Activated T-cell treated with anti-CD3 and anti-CD28 coated beads, Interleukin-2, amount 50 U/mL, for 4 hours (primary cell): ENCODE measurements around the gene FOXP1. TPM values are rescaled to one million over a fixed set of nuclear protein-coding genes. Genes with fewer than 3 reads are reported as not detected.
A peak's percentile ranks its signal among the peaks of the same experiment; 100 is the strongest.

Experiments used
- ATAC-seq, 2 donors: fragments of 200-7000 bp; cut with Tn5 transposase; one replicate each; pipeline ENCODE4 v1.10.0; 2021
- DNase-seq: peaks from one replicate; pipeline ENCODE4 v3.0.0-alpha.2; 2020
- H3K27me3 Mint-ChIP-seq: one replicate; pipeline ENCODE4 v1.8.0; 2021; ENCODE audit warnings: low read depth, mixed read lengths
- H3K36me3 Mint-ChIP-seq: one replicate; pipeline ENCODE4 v1.8.0; 2022; ENCODE audit warnings: mixed read lengths; ENCODE audit not compliant: insufficient read depth
- H3K4me1 Mint-ChIP-seq: one replicate; pipeline ENCODE4 v1.8.0; 2021; ENCODE audit warnings: low read depth, mixed read lengths
- H3K4me3 Mint-ChIP-seq: one replicate; pipeline ENCODE4 v1.8.0; 2021; ENCODE audit warnings: mild to moderate bottlenecking, moderate library complexity, mixed read lengths
- H3K9me3 Mint-ChIP-seq: one replicate; pipeline ENCODE4 v1.8.0; 2021; ENCODE audit warnings: mixed read lengths
- total RNA-seq, 3 donors: library from RNA; stranded (reverse); gene quantifications; one replicate each; pipeline ENCODE4 v1.2.1, GENCODE V29; 2021

Gene FOXP1
- total RNA-seq, 3 donors from 2014 or later, result 251 to 263 (median 256) TPM

DNA sequence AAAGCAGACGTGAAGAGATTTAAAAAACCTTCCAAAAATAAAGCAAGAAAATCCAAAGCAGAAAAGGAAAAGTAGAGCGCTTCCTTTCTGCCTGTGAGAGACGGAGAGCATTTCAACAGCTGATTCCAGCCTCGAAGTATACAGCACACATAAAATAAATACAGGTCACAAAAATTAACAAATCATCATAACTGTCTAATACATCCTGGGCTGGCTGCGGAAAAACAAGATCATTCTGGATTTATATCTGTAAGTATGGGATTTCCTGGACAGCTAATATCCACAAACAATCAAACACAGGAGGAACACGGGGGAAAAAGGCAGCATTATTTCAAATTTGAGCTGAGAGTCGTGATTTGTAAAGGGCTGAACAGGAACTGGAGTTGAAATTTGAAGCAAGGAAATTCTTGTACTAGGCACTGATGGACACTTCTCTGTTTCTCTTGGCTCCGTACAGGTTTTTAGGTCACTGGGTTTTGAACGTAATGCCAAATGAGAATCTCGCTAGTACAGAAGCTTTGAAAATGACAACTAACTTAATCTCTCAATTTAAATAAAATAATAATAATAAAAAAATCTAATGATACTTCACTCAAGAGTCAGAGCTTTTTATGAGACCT lies 577.7 kb downstream of the FOXP1 start:
- no peak for DNase-seq

DNA sequence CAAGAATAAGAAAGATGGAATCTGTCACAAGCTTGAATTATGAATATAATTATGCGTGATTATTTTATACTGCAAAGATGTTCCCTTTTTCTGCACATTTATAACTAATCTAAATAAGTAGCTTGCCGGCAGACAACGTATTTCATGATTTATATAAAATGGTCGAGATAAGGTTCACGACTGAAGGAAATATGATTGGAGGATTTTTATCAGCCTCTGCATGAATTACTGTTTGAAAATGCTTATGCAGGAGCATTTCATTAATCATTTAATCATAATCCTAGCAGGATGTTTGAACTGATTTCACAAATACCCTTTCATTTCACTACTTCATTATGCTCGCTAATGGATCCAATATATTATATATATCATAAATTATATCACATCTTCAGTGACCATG lies 580.0 kb downstream of the FOXP1 start:
- ATAC-seq (no peak), DNase-seq (no peak)
- Mint-ChIP-seq H3K36me3 (peaks cover 42% of the 10 kb centered on the region), H3K9me3 (no peaks in the 10 kb centered on the region), H3K4me1 (peaks cover 58% of the 10 kb centered on the region), H3K4me3 (no peak overlapping the region), H3K27me3 (no peaks in the 10 kb centered on the region)

More for the DNA sequence above, 577.7 kb downstream of the FOXP1 start:
- Mint-ChIP-seq H3K36me3 (peaks cover 33% of the 10 kb centered on the region), H3K9me3 (no peaks in the 10 kb centered on the region), H3K27me3 (no peaks in the 10 kb centered on the region), H3K4me1 (peaks cover 72% of the 10 kb centered on the region), H3K4me3 (no peak overlapping the region)
- no peak for ATAC-seq

DNA sequence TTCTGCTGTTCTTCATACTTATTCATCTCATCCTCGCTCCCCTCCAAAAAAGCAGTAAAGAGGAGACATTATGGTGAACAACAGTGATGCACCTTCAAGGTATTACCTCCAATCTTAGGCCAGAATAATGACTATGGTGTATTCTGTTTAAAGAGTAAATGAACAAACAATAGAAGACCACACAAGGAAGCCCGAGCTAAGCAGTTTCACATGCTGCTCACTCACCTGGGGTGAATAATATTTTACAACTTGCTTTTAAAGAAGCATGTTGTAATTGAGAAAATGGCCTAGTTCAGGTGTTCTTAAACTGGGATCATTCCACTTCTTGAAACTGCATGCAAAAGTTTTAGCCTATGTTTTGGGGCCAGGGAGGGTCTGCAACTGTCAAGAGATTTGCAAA lies 581.2 kb downstream of the FOXP1 start:
- Mint-ChIP-seq H3K9me3 (no peaks in the 10 kb centered on the region), H3K27me3 (no peaks in the 10 kb centered on the region), H3K4me3 (no peak overlapping the region), H3K36me3 (peaks cover 44% of the 10 kb centered on the region), H3K4me1 (peaks cover 47% of the 10 kb centered on the region)
- ATAC-seq, result no peak
- DNase-seq, result no peak

DNA sequence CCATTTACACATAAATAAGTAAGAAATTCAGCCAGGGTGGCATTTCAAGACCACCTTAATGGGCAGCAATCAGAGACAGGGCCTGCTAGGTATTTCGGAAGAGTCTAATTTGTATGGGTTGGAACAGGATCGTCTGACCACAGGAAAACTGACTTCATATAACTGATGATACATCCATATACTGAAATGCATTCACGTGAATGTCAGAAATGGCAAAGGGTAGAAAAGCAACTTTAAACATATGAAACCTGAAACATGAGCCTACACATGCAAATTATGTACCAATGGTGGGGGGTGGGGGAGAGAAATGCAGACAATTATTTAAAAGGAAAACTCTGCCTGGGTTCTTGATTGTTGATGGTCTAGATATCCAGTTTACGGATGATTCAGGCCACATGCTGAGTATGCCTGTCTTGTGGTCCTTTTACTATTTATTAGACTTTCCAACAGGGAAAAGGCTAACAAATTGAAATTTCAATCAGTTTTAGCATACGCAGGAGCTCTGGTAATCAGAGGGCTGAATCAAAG lies 582.2 kb downstream of the FOXP1 start:
- Mint-ChIP-seq H3K36me3 (peaks cover 52% of the 10 kb centered on the region), H3K9me3 (no peaks in the 10 kb centered on the region), H3K4me1 (peaks cover 39% of the 10 kb centered on the region), H3K27me3 (no peaks in the 10 kb centered on the region), H3K4me3 (no peak overlapping the region)
- DNase-seq (no peak), ATAC-seq (peak; percentile 38 to 47)

DNA sequence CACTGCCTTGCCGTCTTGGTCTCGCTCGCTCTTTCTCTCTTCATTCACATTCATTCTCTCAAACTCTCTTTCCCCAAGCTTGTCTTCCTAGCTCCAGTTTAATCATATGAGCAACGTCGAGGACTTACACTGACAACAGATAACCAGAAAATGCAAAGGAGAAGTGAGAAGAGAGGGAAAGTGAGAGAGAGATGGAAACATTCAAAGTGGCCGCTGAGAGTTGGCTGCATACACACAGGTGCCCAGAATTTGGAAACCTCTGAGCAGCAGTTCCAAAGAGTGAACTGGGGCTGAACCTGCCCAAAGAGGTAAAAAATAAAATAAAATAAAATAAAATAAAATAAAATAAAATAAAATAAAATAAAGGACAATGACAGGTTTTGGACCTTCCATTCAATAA lies 583.0 kb downstream of the FOXP1 start:
- Mint-ChIP-seq H3K4me1 (peaks cover 35% of the 10 kb centered on the region), H3K4me3 (no peak overlapping the region), H3K36me3 (peaks cover 50% of the 10 kb centered on the region), H3K27me3 (no peaks in the 10 kb centered on the region), H3K9me3 (no peaks in the 10 kb centered on the region)
- no peak for DNase-seq
- ATAC-seq, result no peak

DNA sequence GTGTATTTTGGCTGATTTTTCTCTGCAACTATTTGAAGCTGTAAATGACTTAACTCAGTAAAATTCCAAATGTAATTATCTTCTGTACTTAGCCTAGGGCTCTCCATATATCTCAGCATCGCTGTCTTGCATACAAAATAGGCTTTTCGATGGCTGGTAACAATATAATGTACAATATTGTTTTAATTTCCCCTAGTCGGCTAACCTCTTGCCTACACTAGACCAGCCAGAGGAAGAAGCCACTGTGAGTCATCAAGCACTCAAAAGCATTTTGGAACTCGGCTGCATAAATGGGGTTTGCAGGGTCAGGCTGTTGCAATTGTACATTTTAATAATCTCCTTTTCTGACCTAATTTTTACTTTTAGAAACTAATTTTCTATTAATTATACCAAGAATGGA lies 583.8 kb downstream of the FOXP1 start:
- Mint-ChIP-seq H3K9me3 (no peaks in the 10 kb centered on the region), H3K36me3 (peaks cover 53% of the 10 kb centered on the region), H3K27me3 (no peaks in the 10 kb centered on the region), H3K4me3 (no peak overlapping the region), H3K4me1 (peaks cover 32% of the 10 kb centered on the region)
- ATAC-seq (peak; percentile 18 to 42), DNase-seq (no peak)

DNA sequence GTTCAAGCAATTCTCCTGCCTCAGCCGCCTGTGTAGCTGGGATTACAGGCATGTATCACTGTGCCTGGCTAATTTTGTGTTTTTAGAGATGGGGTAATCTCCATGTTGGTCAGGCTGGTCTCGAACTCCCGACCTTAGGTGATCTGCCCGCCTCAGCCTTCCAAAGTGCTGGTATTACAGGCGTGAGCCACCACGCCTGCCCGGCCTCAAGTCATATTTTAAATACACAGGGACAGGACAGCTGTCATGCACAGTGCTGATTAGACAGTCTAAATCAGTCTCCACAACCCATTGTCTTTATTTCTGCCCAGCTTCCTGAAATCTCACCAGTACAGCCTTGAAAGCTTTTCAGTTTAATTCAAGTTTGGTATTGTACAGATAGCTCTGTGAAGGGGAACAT lies 587.4 kb downstream of the FOXP1 start:
- Mint-ChIP-seq H3K4me1 (peaks cover 37% of the 10 kb centered on the region), H3K27me3 (no peaks in the 10 kb centered on the region), H3K36me3 (peaks cover 71% of the 10 kb centered on the region), H3K9me3 (no peaks in the 10 kb centered on the region), H3K4me3 (no peak overlapping the region)
- DNase-seq (no peak), ATAC-seq (no peak)

DNA sequence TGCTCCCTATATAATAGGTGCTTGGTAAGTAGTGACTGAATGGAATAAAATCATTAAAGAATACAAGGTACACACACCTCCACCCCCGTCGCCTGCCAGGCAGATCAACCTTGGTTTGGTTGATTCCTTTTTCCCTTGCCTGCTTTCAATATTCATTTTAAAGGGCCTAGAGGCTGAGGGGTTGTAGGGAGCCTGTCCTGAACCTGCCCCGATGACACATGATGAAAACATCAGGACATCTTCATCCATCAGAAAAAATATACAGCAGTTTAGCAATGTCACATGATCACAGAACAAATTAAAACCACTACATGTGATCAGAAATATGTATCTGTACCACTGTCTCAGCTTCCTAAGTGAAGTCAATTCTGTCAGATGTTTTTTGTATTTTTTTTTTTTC lies 588.9 kb downstream of the FOXP1 start:
- H3K27me3 Mint-ChIP-seq, result no peaks in the 10 kb centered on the region
- DNase-seq, result no peak
- no peak overlapping the region for H3K4me3 Mint-ChIP-seq
- peaks cover 68% of the 10 kb centered on the region for H3K36me3 Mint-ChIP-seq
- H3K4me1 Mint-ChIP-seq, result peaks cover 43% of the 10 kb centered on the region
- ATAC-seq, result no peak
- H3K9me3 Mint-ChIP-seq, result no peaks in the 10 kb centered on the region

DNA sequence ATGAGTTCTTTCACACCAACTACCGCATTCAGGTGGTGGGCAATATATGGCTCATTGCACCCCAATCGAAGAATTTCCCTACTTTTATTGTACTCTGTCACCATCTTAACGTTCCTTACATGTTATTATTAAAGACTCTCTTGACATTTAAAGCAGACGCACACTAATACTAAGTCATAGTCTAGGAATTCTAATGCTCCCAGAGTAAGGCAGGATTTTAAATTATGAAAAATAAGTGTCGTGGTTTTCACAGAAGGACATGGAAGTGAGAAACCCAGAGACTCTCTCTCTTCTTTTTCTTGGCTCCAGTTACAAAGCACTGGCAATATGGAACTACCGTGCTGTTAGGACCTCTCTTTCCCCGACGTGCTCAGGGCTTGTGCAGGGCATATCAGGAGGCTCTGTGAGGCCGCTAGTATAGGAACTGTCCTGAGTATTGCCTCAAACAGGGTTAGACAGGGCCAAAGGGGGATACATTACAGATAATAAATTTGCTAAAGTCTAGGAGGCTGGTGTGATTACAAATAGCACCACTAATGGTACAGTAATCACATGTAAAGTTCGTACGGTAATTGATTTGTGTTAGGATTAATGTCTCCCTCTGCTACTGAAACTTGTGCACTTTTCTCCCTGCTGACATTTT lies 590.8 kb downstream of the FOXP1 start:
- ATAC-seq (no peak), DNase-seq (no peak)
- Mint-ChIP-seq H3K4me1 (peaks cover 45% of the 10 kb centered on the region), H3K27me3 (no peaks in the 10 kb centered on the region), H3K9me3 (no peaks in the 10 kb centered on the region), H3K4me3 (no peak overlapping the region), H3K36me3 (peaks cover 64% of the 10 kb centered on the region)

DNA sequence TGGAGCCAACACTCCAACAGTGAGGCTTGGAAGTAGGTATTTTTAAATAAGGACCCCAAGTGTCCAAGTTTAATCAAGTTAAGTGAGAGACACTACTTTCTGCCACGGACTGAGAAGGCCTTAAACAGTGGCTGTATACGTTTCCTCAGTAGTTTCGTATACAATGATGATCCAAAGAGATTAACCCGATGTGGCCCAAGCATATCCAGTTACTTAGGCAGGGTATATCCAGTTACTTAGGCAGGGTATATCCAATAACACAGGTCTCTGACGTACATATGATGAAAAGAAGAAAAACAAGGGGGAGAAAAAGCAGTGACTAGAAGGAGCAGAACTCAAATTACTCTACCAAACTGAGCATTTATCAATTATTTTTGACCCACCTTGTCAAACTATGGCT lies 591.4 kb downstream of the FOXP1 start:
- DNase-seq, result no peak
- H3K36me3 Mint-ChIP-seq, result peaks cover 65% of the 10 kb centered on the region
- no peaks in the 10 kb centered on the region for H3K27me3 Mint-ChIP-seq
- no peak overlapping the region for H3K4me3 Mint-ChIP-seq
- no peaks in the 10 kb centered on the region for H3K9me3 Mint-ChIP-seq
- ATAC-seq, result no peak
- peaks cover 45% of the 10 kb centered on the region for H3K4me1 Mint-ChIP-seq

DNA sequence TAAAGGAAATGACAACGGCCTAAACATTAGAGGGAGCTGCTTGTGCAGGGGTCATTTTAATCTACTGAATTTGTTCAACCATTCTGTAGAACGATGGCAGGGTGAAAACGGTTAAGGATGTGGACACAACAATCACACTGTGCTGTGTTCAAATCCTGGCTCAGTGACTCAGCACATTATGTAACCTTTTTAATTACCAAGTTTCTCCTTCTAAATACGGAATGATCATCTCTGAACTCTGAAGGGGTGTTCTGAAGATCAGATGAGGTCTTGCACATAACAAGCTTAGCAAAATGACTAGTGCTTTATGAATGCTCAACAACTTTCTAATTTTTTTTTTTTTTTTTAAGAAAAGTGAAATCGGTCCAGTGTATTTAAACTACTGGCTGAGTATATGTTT lies 592.8 kb downstream of the FOXP1 start:
- no peaks in the 10 kb centered on the region for H3K27me3 Mint-ChIP-seq
- DNase-seq (no peak), ATAC-seq (peak in 1 of 2 donors; percentile 50)
- H3K4me3 Mint-ChIP-seq, result no peak overlapping the region
- H3K36me3 Mint-ChIP-seq, result peaks cover 68% of the 10 kb centered on the region
- no peaks in the 10 kb centered on the region for H3K9me3 Mint-ChIP-seq
- peaks cover 50% of the 10 kb centered on the region for H3K4me1 Mint-ChIP-seq

DNA sequence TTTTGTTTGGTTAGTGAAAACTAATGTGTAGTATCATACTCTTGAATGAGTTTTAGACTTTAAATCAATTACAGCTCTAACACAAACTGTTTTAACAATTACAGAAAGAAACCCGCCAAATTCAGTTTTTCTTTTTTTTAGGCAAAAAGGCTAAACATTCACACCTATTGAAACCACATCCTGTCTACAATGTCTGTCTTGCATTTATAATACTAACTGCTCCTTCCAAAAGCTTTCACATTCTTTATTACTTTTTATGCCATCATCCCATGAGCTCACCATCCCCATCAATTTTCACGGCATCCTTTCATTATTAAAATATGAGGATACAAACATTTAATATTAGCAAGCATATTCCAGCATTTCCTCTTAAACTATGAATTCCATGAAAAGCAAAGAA lies 593.3 kb downstream of the FOXP1 start:
- Mint-ChIP-seq H3K36me3 (peaks cover 68% of the 10 kb centered on the region), H3K4me1 (peaks cover 50% of the 10 kb centered on the region), H3K4me3 (peak overlapping the region; percentile 24), H3K9me3 (no peaks in the 10 kb centered on the region), H3K27me3 (no peaks in the 10 kb centered on the region)
- DNase-seq, result no peak
- ATAC-seq, result no peak

DNA sequence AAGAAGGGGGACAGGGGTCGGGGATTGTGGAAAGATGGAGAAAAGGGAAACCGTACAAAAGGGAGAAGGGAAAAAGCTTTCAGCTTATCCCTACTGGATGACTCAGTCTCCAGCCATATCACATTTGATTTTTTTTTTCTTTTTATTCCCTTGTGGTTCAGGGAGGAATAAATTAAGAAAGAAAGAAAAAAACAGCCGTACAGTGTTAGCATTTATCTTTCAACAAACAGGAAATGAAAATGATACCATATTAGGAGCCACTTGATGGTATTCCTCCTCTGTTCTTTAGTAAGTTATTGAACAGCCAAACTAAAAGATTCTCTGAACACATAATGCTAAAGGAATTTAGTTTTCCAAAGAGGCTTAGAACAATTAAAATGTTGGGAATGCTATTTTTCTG lies 594.4 kb downstream of the FOXP1 start:
- Mint-ChIP-seq H3K36me3 (peaks cover 74% of the 10 kb centered on the region), H3K4me1 (peaks cover 56% of the 10 kb centered on the region), H3K27me3 (no peaks in the 10 kb centered on the region), H3K4me3 (no peak overlapping the region), H3K9me3 (no peaks in the 10 kb centered on the region)
- no peak for ATAC-seq
- no peak for DNase-seq

DNA sequence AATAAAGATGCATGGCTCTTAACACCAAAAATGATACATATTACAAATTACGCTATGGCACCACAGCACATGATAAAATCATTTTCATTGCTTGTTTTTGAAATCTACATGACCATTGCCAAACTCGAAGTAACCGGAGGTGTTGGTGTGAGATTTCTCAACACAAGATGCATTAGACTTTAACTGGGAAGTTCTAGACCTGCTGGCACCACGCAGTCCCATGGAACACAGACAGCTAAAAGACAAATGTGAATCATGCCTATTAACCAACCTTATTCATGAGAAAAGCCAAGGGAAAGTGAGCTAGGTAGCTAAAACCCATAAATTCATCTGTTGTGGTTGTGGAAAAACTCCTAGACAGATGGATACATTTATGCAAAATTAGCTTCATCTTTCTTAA lies 595.4 kb downstream of the FOXP1 start:
- peaks cover 62% of the 10 kb centered on the region for H3K4me1 Mint-ChIP-seq
- H3K4me3 Mint-ChIP-seq, result no peak overlapping the region
- H3K9me3 Mint-ChIP-seq, result no peaks in the 10 kb centered on the region
- H3K36me3 Mint-ChIP-seq, result peaks cover 71% of the 10 kb centered on the region
- no peaks in the 10 kb centered on the region for H3K27me3 Mint-ChIP-seq
- DNase-seq, result no peak
- no peak for ATAC-seq

DNA sequence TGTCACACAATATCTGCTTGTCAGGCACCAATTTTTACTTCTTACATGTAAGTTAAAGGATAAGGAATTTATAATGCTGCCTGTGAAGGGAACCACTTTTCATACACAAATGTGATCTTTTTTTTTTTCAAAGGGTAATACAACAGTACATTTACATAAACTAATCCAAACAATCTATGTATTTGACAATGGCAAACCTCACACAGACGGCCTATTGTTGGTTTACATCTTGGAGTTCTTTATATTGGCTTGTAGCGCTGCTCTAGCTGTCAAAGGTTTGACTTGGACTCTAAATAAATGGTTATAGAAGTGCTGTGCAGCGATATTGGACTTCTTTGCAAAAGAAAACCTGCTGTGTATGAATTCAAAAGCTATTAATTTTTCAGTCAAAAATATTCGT lies 598.0 kb downstream of the FOXP1 start:
- H3K36me3 Mint-ChIP-seq, result peaks cover 67% of the 10 kb centered on the region
- ATAC-seq (no peak), DNase-seq (no peak)
- no peaks in the 10 kb centered on the region for H3K27me3 Mint-ChIP-seq
- H3K9me3 Mint-ChIP-seq, result no peaks in the 10 kb centered on the region
- peaks cover 62% of the 10 kb centered on the region for H3K4me1 Mint-ChIP-seq
- H3K4me3 Mint-ChIP-seq, result no peak overlapping the region
